Left lung (tissue), 14 donors: Measurements from ENCODE around the gene ATPAF1. TPM values are rescaled to one million over a fixed set of nuclear protein-coding genes. Genes with fewer than 3 reads are reported as not detected.

Source experiments
- ATAC-seq: fragments of 200-7000 bp; cut with Tn5 transposase; one replicate; pipeline ENCODE4 v1.9.1; 2020; ENCODE audit warnings: moderate library complexity
- DNase-seq, 4 donors: peaks; one replicate each; pipeline ENCODE4 v3.0.0-alpha.2; 2013 to 2020
- H3K27ac ChIP-seq, 2 donors: fragments of 200-600 bp; sonication (generic) in 1 of 2; one replicate each; pipeline versions ENCODE4 v1.5.0 to v1.8.0; 2020 to 2021
- H3K27me3 ChIP-seq, 2 donors: fragments of 200-600 bp; sonication (generic) in 1 of 2; one replicate each; pipeline versions ENCODE4 v1.5.0 to v1.8.0; 2020 to 2021
- H3K36me3 ChIP-seq, 2 donors: fragments of 200-600 bp; sonication (generic) in 1 of 2; one replicate each; pipeline versions ENCODE4 v1.5.0 to v1.8.0; 2020 to 2021
- H3K4me1 ChIP-seq, 2 donors: fragments of 200-600 bp; one replicate each; pipeline ENCODE4 v1.8.0; 2021
- H3K4me3 ChIP-seq, 2 donors: fragments of 200-600 bp; sonication (generic) in 1 of 2; one replicate each; pipeline versions ENCODE4 v1.5.0 to v1.8.0; 2020 to 2021; ENCODE audit warnings: mild to moderate bottlenecking in 1 of 2
- H3K9me3 ChIP-seq, 2 donors: fragments of 200-600 bp; sonication (generic) in 1 of 2; one replicate each; pipeline versions ENCODE4 v1.5.0 to v1.8.0; 2020 to 2021
- intact Hi-C, 2 donors: fragments of 100-400 bp; cut with DNase I; formaldehyde crosslinking; loops; one replicate each; pipeline versions ENCODE4 v1.11.2 to v1.14.2; 2022
- long read RNA-seq, 12 donors: library from polyadenylated mRNA in 2 of 12; unstranded in 2 of 12; transcript quantifications; one replicate each; pipeline ENCODE4 v2.0.0 and lab custom pipeline, GENCODE V29; 2019 to 2026
- polyA plus RNA-seq, 6 donors: library from polyadenylated mRNA; unstranded; fragments of 120-200 nt; gene quantifications; one replicate each; pipeline ENCODE4 v1.2.1, GENCODE V29; 2013; ENCODE audit not compliant: insufficient read length in 6 of 6
- total RNA-seq, 2 donors: library from RNA; stranded (reverse); fragmentation: NEBNext Ultra II Directional; extraction: Animal tissue kit (Norgen Biotek cat#: 25700); gene quantifications; one replicate each; pipeline ENCODE4 v1.2.1, GENCODE V29; 2021
- TF ChIP-seq, protein P1 (sequence below), 2 donors: fragments of 200-600 bp; sonication (generic) in 1 of 2; IDR thresholded peaks; one replicate each; pipeline versions ENCODE4 v1.5.0 to v1.8.0; 2021; ENCODE audit warnings: antibody characterized with exemption in 2 of 2
- donor health status: DM: no; HTN: yes; CAD: no.
- donor health status: DM: no; HTN: no; CAD: no.

Gene ATPAF1
- total RNA-seq (10 to 100 TPM; 34.3 to 45.2 TPM), polyA plus RNA-seq (10 to 100 TPM; 69.7 to 90.0 (median 77.4) TPM)
- long read RNA-seq, donor 1, full-length matches to known transcripts: 42 of 42 reads
- long read RNA-seq, donor 1, partial matches to known transcripts: 0 of 42 reads
- long read RNA-seq, donor 1, other reads (novel, unspliced or antisense): 0 of 42 reads
- long read RNA-seq, donor 2, full-length matches to known transcripts: 25 of 25 reads
- long read RNA-seq, donor 2, partial matches to known transcripts: 0 of 25 reads
- long read RNA-seq, donor 2, other reads (novel, unspliced or antisense): 0 of 25 reads
- long read RNA-seq, donor 3, full-length matches to known transcripts: 21 of 21 reads
- long read RNA-seq, donor 3, partial matches to known transcripts: 0 of 21 reads
- long read RNA-seq, donor 3, other reads (novel, unspliced or antisense): 0 of 21 reads
- long read RNA-seq, donor 4, full-length matches to known transcripts: 3 of 3 reads
- long read RNA-seq, donor 4, partial matches to known transcripts: 0 of 3 reads
- long read RNA-seq, donor 4, other reads (novel, unspliced or antisense): 0 of 3 reads
- long read RNA-seq, donor 5, full-length matches to known transcripts: 30 of 30 reads
- long read RNA-seq, donor 5, partial matches to known transcripts: 0 of 30 reads
- long read RNA-seq, donor 5, other reads (novel, unspliced or antisense): 0 of 30 reads
- long read RNA-seq, donor 6, full-length matches to known transcripts: 20 of 40 reads
- long read RNA-seq, donor 6, partial matches to known transcripts: 20 of 40 reads
- long read RNA-seq, donor 6, other reads (novel, unspliced or antisense): 0 of 40 reads
- long read RNA-seq, donor 7, full-length matches to known transcripts: 20 of 20 reads
- long read RNA-seq, donor 7, partial matches to known transcripts: 0 of 20 reads
- long read RNA-seq, donor 7, other reads (novel, unspliced or antisense): 0 of 20 reads
- long read RNA-seq, donor 8, full-length matches to known transcripts: 25 of 25 reads
- long read RNA-seq, donor 8, partial matches to known transcripts: 0 of 25 reads
- long read RNA-seq, donor 8, other reads (novel, unspliced or antisense): 0 of 25 reads
- long read RNA-seq, donor 9: 0 reads
- long read RNA-seq, donor 10, full-length matches to known transcripts: 19 of 20 reads
- long read RNA-seq, donor 10, partial matches to known transcripts: 0 of 20 reads
- long read RNA-seq, donor 10, other reads (novel, unspliced or antisense): 1 of 20 reads
- long read RNA-seq, donor 11, full-length matches to known transcripts: 35 of 66 reads
- long read RNA-seq, donor 11, partial matches to known transcripts: 31 of 66 reads
- long read RNA-seq, donor 11, other reads (novel, unspliced or antisense): 0 of 66 reads
- long read RNA-seq, donor 12, full-length matches to known transcripts: 18 of 18 reads
- long read RNA-seq, donor 12, partial matches to known transcripts: 0 of 18 reads
- long read RNA-seq, donor 12, other reads (novel, unspliced or antisense): 0 of 18 reads

DNA sequence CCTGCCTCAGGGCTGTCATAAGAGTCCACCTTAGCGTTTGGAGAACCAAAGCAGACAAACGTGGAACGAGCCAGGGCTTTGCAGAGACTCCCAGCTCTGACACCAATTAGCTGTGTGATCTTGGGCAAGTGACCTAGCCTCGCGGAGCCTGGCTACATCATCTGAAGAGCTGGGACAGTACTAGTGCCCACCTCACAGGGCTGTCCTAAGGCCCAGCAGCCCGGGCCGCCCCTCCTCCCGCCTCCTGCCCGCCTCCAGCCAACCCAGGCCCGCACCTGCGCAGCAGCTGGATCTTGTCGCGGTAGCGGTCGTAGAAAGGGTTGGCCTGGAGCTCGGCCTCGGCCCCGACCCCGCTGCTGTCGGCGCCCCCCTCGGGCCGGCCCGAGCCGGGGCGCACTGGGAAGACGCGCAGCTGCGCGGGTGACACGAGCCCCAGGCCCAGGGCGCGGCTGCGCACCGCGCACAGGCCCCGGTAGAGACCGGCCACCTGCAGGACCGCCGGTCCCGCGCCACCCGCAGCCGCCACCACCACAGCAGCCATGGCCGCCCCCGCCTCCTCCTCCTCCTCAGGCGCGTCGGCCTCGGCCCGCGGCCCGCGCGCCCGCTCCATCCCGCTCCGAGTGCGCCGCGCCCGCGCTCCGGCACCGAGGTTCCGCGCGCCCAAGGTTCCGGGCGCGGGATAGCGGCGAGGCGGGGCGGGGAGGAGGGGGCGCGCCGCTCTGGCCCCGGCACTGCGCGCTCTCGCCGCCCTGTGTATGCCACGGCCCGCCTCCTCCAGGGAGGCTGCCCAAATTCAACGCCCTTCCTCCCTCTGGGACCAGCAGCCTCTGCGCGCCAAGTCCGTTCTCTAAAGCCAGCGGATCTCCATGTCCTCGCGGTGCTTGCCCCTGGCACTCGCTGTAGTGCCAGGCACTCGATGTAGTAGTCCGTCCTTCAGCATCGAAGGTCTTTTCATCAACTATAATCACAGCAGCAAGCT is at the start of gene ATPAF1:
Gene ATPAF1, minus strand, starts transcription at position 583 of the 979 bp plus-strand sequence. Its CDS starts 42 bp downstream, at position 541.
- Histone ChIP-seq H3K4me3 (peak within 1 kb of the TSS; percentile 83 to 88), H3K9me3 (no peaks in the 10 kb centered on the region), H3K4me1 (peaks cover 12 to 18% of the 10 kb centered on the region in 2 donors), H3K27ac (peak within 1 kb of the TSS; percentile 59 to 69), H3K27me3 (no peaks in the 10 kb centered on the region), H3K36me3 (peaks cover 0 to 13% of the 10 kb centered on the region in 2 donors)
- TF ChIP-seq, protein P1, sequence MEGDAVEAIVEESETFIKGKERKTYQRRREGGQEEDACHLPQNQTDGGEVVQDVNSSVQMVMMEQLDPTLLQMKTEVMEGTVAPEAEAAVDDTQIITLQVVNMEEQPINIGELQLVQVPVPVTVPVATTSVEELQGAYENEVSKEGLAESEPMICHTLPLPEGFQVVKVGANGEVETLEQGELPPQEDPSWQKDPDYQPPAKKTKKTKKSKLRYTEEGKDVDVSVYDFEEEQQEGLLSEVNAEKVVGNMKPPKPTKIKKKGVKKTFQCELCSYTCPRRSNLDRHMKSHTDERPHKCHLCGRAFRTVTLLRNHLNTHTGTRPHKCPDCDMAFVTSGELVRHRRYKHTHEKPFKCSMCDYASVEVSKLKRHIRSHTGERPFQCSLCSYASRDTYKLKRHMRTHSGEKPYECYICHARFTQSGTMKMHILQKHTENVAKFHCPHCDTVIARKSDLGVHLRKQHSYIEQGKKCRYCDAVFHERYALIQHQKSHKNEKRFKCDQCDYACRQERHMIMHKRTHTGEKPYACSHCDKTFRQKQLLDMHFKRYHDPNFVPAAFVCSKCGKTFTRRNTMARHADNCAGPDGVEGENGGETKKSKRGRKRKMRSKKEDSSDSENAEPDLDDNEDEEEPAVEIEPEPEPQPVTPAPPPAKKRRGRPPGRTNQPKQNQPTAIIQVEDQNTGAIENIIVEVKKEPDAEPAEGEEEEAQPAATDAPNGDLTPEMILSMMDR (IDR thresholded peaks at IDR 0.05): no peak
- intact Hi-C loops: no loop called here
- peak; percentile 75 to 91 (median 80) for DNase-seq
- ATAC-seq: peak; percentile 95

- Histone ChIP-seq H3K9me3 (no peaks in the 10 kb centered on the region), H3K27ac (no peak overlapping the region), H3K4me3 (peak overlapping the region; percentile 86 to 99), H3K27me3 (no peaks in the 10 kb centered on the region), H3K4me1 (peaks cover 17 to 47% of the 10 kb centered on the region in 2 donors), H3K36me3 (peaks cover 0 to 33% of the 10 kb centered on the region in 2 donors)
- TF ChIP-seq, protein P1 (IDR thresholded peaks at IDR 0.05): no peak
- DNase-seq (no peak), ATAC-seq (no peak)
- intact Hi-C loops: no loop called here
These were observed 49.5 kb upstream of the ATPAF1 start for GRCh38 chr1:46717654-46718053.

GRCh38 chr1:46714976-46715375 is 46.8 kb upstream of the ATPAF1 start:
- intact Hi-C loops: no loop called here
- no peak for ATAC-seq
- no peaks in the 10 kb centered on the region for H3K9me3 ChIP-seq
- no peaks in the 10 kb centered on the region for H3K27me3 ChIP-seq
- H3K27ac ChIP-seq: no peak overlapping the region
- no peak overlapping the region for H3K4me3 ChIP-seq
- H3K36me3 ChIP-seq: peaks cover 0 to 51% of the 10 kb centered on the region in 2 donors
- peak in 1 of 4 donors; percentile 19 for DNase-seq
- TF ChIP-seq, protein P1 (IDR thresholded peaks at IDR 0.05): no peak
- peaks cover 17 to 45% of the 10 kb centered on the region in 2 donors for H3K4me1 ChIP-seq

DNA sequence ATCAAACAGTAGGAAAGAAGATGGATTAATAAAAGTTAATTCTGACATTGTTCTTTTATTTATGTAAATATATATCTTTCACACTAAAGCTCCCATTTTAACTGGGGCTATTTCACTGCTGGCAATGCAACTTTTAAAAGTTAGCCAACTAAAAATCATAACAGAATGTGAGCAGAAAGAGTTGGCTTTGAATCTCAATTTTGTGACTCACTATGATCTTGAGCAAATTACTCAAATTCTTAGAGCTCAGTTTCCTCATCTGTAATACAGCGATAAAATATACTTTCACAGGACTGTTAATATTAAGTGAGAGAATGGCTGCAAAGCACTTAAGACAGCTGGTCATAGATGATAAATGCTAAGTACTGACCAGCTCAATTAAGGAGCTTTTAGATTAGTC is 40.0 kb upstream of the ATPAF1 start:
- peaks cover 0 to 74% of the 10 kb centered on the region in 2 donors for H3K36me3 ChIP-seq
- no peak overlapping the region for H3K4me3 ChIP-seq
- DNase-seq (no peak), ATAC-seq (no peak)
- intact Hi-C loops: no loop called here
- TF ChIP-seq, protein P1 (IDR thresholded peaks at IDR 0.05): no peak
- no peaks in the 10 kb centered on the region for H3K27me3 ChIP-seq
- no peak overlapping the region for H3K27ac ChIP-seq
- H3K9me3 ChIP-seq: no peaks in the 10 kb centered on the region
- peaks cover 0 to 9% of the 10 kb centered on the region in 2 donors for H3K4me1 ChIP-seq
